ENCODE measurements around the gene SMIM44.

GRCh38 chr19:3531716-3532115 is 48.5 kb upstream of the SMIM44 start:
- TF ChIP-seq CTCF (IDR thresholded peaks at IDR 0.05; ENCODE audit: low read depth, low read length) (no peak), EZH2phosphoT487 (IDR thresholded peaks at IDR 0.05; ENCODE audit: low read depth) (no peak)
